GM19467 (cell line): ENCODE measurements around the gene MOGAT3.

Experiments
- ATAC-seq: cut with Tn5 transposase; IDR thresholded peaks from one replicate; pipeline ENCODE4 v1.9.1; 2021; ENCODE audit warnings: mild to moderate bottlenecking, moderate library complexity; ENCODE audit not compliant: unreplicated experiment

The MOGAT3 gene

GRCh38 chr7:101162551-101163278 is 38.1 kb downstream of the MOGAT3 start:
- no peak for ATAC-seq

DNA sequence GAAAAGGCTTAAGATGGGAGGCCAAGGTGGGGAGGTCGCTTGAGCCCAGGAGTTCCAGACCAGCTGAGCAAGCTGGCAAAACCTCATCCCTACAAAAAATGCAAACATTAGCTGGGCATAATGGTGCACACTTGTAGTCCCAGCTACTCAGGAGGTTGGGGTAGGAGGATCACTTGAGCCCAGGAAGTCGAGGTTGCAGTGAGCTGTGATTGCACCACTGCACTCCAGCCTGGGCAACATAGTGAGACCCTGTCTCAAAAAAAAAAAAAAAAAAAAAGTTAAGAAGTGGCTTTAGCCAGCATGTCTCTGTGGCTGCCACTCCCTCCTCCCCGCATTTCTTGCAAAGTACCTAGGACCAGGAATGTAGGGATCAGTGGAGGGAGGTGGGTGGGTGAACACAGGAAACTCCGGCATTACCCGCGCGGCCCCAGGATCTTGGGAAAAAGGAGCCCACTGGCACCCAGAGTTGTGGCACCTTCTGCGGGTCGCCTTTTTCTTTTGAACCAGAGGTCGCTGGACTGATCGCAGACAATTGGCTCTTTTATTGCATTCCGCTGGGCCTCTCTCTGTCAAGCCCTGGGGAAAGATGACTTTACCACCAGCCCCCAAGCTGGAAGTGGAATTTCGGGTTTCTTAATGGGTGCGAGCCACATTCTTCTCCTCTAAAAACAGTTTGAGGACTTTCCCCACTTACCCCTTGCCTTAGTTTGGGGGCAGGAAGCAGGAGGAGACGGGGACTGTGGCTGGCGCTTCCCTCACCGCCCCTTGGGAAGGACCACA is 39.0 kb downstream of the MOGAT3 start:
- no peak for ATAC-seq

- ATAC-seq = no peak
Measured at GRCh38 chr7:101160910-101161309, 39.9 kb downstream of the MOGAT3 start.

- no peak for ATAC-seq
Measured at GRCh38 chr7:101159696-101160674, 40.9 kb downstream of the MOGAT3 start.

DNA sequence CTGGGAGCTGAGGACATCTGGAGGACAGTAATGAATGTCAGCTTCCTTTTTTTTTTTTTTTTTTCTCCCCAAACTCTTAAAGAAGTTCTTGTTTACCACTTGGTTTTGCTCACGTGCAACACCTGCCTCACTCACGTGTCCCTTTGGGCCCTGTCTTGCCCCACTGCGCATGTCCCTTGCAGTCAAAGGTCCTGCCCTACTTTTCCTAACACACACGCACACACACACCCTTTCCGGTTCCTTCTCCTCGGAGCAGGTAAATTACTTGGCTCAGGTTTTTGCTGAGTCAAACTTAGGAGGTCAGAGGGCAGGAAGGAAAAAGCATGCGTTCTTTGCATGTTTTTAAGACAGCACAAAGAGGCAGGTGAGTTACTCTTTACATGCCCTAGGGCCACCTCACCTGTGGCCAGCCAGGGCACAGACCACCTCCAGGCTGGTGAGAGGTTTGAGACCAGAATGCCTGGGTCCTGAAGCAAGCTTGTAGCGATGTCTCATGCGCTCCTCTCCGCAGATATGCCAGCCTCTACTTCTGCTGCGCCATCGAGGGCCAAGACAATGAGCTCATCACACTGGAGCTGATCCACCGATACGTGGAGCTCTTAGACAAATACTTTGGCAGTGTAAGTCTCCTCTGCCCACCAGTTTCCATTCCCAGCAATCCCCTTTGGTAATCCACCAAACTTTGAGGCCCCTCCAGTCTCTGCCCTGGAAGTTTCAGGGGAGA is 43.8 kb downstream of the MOGAT3 start:
- no peak for ATAC-seq

GRCh38 chr7:101156277-101156676 is 44.6 kb downstream of the MOGAT3 start:
- no peak for ATAC-seq

GRCh38 chr7:101155303-101155702 is 45.5 kb downstream of the MOGAT3 start:
- no peak for ATAC-seq

DNA sequence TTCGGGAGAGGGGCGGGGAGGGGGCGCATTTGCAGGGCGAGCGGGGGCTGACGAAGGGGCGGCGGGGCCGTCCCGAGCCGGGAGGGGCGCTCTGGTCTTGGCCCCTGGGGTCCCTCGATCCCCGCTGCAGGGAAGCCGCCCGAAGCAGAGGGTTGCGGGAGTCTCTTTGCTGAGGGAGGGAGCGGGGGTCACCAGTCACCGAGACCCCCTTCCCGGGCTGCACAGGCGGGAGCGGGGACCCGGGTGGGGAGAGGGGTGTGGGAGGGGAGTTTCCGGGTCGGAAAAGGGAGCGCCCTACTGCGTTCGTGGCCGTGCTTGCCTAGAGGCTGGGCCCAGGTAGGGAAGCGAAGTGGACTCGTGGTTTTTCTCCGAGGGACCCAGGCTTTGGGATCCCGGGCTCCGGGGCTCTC is 46.1 kb downstream of the MOGAT3 start:
- no peak for ATAC-seq

GRCh38 chr7:101153969-101154692 is 46.7 kb downstream of the MOGAT3 start, which contains the start of gene AP1S1:
AP1S1 (plus strand) TSS chr7:101154476; CDS start chr7:101154515, 39 bp downstream.
- ATAC-seq = peak; percentile 58

DNA sequence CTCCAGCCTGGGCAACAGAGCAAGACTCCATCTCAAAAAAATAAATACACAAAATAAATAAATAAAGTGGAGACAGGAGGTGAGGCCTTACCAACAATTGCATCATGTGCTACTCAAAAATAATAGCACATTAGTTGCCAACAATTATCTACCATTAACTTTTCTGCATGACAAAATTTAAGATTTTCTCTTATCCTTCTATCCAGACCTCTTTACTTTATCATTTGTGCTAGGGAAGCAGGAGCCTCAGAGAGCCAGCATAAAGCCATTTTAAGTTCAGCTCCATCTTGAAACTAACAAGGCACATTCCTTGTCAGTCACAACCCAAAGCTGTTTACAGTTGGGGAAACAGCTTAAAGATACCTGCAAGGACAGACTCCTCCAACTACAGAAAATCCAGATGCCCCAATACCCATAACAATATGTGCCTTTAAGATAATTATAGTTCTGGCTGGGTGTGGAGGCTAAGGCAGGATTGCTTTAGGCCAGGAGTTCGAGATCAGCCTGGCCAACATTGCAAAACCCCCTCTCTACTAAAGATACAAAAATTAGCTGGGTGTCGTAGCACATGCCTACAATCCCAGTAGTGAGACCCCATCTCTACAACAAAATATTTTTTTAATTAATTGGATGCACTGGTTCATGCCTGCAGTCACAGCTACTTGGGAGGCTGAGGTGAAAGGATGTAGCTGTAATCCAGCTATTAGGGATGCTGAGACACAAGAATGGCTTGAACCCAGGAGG is 48.8 kb downstream of the MOGAT3 start:
- no peak for ATAC-seq
